Sigmoid colon (tissue), 7 donors: ENCODE measurements around the gene LEMD2. TPM values are rescaled to one million over a fixed set of nuclear protein-coding genes. Genes with fewer than 3 reads are reported as not detected.

Experiments
- DNase-seq: peaks from one replicate; pipeline ENCODE4 v3.0.0-alpha.2; 2019
- H3K27ac ChIP-seq, 4 donors: fragments of 200-600 bp; sonication (generic); one replicate each; pipeline ENCODE4 v1.5.1; 2016 to 2019; ENCODE audit warnings: mild to moderate bottlenecking in 1 of 4
- H3K27me3 ChIP-seq, 3 donors: fragments of 200-600 bp; sonication (generic); one replicate each; pipeline ENCODE4 v1.5.1; 2019; ENCODE audit warnings: mild to moderate bottlenecking in 1 of 3
- H3K36me3 ChIP-seq, 4 donors: fragments of 200-600 bp; sonication (generic); one replicate each; pipeline ENCODE4 v1.5.1; 2016 to 2019
- H3K4me1 ChIP-seq, 4 donors: fragments of 200-600 bp; sonication (generic); one replicate each; pipeline ENCODE4 v1.5.1; 2017 to 2019
- H3K4me3 ChIP-seq, 4 donors: fragments of 200-600 bp; sonication (generic); one replicate each; pipeline ENCODE4 v1.5.1; 2017 to 2019; ENCODE audit warnings: mild to moderate bottlenecking in 2 of 4, moderate library complexity in 1 of 4
- H3K9me3 ChIP-seq, 4 donors: fragments of 200-600 bp in 3 of 4; sonication (generic) in 3 of 4; one replicate each; pipeline versions ENCODE4 v1.5.1 to v1.6.1; 2013 to 2019
- EP300 ChIP-seq, 4 donors: sonication (generic); formaldehyde crosslinking; IDR thresholded peaks; one replicate each; pipeline ENCODE4 v1.6.1; 2017; ENCODE audit warnings: antibody characterized with exemption in 4 of 4
- POLR2A ChIP-seq, 2 donors: fragments of 450-650 bp; IDR thresholded peaks; one replicate each; pipeline ENCODE4 v1.6.1; 2016; ENCODE audit warnings: antibody characterized with exemption in 2 of 2, mild to moderate bottlenecking in 2 of 2, moderate library complexity in 2 of 2
- POLR2AphosphoS5 ChIP-seq, 4 donors: sonication (generic); formaldehyde crosslinking; IDR thresholded peaks; one replicate each; pipeline ENCODE4 v1.6.1; 2017; ENCODE audit warnings: antibody characterized with exemption in 4 of 4
- WGBS, 2 donors: extraction: QIAGEN DNeasy Blood & Tissue Kit; methylation state at CpG; one replicate each; pipeline ENCODE4 v1.1.7; 2013; 5-methylcytosine and 5-hydroxymethylcytosine counted together
- intact Hi-C: fragments of 100-400 bp; cut with DNase I; formaldehyde crosslinking; loops from one replicate; pipeline ENCODE4 v1.15.1; 2023
- polyA plus RNA-seq, 3 donors: library from polyadenylated mRNA; stranded (reverse); fragments of 200-250 nt; gene quantifications; one replicate each; pipeline ENCODE4 v1.2.3, GENCODE V29; 2013
- total RNA-seq, 4 donors: library from RNA; depleted of rRNA; stranded (reverse); fragments of >200 nt; gene quantifications; one replicate each; pipeline ENCODE4 v1.1.0, GENCODE V29; 2016
- TF ChIP-seq, protein P1 (sequence below), 4 experiments: fragments of 450-650 bp in 3 of 4; fragments of 200-600 bp in 1 of 4; IDR thresholded peaks; one replicate each; pipeline ENCODE4 v1.5.1; 2016 to 2019; ENCODE audit warnings: antibody characterized with exemption in 4 of 4, mild to moderate bottlenecking in 3 of 4, moderate library complexity in 2 of 4
- donor health status: healthy with polysubstance abuse.
- donor health status: Bipolar disorder and iron deficiency.
- donor health status: healthy.

LEMD2 gene
- total and polyA plus RNA-seq, 7 donors, result 17.6 to 71.6 (median 38.3) TPM

DNA sequence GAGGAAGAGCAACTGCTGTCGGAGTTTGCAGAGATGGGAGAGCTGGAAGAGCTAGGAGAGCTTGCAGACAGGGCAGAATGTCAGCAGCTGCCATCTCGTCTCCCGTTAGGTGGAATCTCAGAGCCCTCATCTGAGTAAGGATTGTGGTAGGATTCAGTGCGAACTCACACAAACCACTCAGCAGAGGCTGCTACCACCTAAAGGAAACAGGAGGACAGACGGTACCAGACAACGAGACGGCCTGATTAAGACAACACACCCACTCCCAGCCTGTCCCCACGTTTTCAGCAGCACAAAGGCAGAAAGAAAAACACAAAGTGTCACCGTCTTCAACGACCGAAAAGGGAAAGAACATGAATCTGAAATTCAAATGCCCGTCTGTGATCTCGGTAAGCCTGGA, 4.1 kb downstream of the LEMD2 start:
- intact Hi-C loops, result loop anchor here (5.0 kb wide), 4 partner anchors 43 to 212 kb away; no protein-coding TSS in a partner anchor
- Histone ChIP-seq H3K4me3 (no peak overlapping the region), H3K4me1 (peaks cover 0 to 59% (median 43%) of the 10 kb centered on the region in 4 donors), H3K27me3 (no peaks in the 10 kb centered on the region), H3K9me3 (no peaks in the 10 kb centered on the region), H3K27ac (peak overlapping the region in 1 of 4 donors; percentile 94), H3K36me3 (peaks cover 30 to 55% (median 43%) of the 10 kb centered on the region in 4 donors)
- 89 to 91% methylated on average over 13 of the region's 13 CpGs for WGBS, 2 donors
- TF ChIP-seq, protein P1, sequence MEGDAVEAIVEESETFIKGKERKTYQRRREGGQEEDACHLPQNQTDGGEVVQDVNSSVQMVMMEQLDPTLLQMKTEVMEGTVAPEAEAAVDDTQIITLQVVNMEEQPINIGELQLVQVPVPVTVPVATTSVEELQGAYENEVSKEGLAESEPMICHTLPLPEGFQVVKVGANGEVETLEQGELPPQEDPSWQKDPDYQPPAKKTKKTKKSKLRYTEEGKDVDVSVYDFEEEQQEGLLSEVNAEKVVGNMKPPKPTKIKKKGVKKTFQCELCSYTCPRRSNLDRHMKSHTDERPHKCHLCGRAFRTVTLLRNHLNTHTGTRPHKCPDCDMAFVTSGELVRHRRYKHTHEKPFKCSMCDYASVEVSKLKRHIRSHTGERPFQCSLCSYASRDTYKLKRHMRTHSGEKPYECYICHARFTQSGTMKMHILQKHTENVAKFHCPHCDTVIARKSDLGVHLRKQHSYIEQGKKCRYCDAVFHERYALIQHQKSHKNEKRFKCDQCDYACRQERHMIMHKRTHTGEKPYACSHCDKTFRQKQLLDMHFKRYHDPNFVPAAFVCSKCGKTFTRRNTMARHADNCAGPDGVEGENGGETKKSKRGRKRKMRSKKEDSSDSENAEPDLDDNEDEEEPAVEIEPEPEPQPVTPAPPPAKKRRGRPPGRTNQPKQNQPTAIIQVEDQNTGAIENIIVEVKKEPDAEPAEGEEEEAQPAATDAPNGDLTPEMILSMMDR (IDR thresholded peaks at IDR 0.05), result no peak
- TF ChIP-seq EP300 (IDR thresholded peaks at IDR 0.05) (no peak), POLR2AphosphoS5 (IDR thresholded peaks at IDR 0.05) (no peak), POLR2A (IDR thresholded peaks at IDR 0.05) (no peak)
- no peak for DNase-seq

DNA sequence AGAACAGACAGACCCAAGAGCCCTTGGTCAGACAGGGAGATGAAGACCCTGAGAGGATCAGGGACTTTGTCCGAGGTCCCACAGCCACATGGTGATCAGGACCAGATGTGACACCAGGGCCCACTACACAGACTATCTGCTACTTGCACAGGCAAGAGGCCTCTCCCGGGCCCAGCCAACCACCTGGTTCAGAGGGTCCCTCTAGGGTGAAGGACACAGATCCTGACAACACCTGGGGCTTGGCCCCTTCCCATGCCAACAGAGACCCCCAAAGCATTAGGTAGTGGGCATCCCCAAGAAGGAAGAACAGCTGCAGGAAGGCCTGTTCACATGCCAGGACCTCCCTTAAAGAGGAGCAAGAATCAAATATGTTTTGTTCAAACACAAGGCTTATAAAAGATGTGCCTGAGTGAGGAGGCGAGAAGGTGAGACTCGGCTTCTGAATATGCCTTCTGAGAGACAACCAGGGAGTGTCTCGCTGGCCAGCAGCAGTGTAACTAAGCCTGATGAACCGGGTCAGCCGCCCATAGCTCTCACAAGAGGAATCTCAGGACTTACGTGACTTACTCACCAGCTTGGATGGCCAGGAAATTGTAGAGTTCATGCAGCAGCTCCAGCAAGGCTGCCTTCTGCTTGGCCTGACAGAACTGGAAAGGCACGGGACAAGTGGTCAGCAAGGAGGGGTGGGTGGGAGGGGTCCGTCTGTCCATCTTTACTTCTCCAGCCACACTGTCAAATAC, 5.0 kb downstream of the LEMD2 start:
- Histone ChIP-seq H3K27me3 (no peaks in the 10 kb centered on the region), H3K27ac (no peak overlapping the region), H3K36me3 (peaks cover 38 to 64% (median 52%) of the 10 kb centered on the region in 4 donors), H3K4me1 (peaks cover 0 to 55% (median 40%) of the 10 kb centered on the region in 4 donors), H3K4me3 (no peak overlapping the region), H3K9me3 (no peaks in the 10 kb centered on the region)
- intact Hi-C loops, result no loop called here
- no peak for DNase-seq
- WGBS, 2 donors, result 94 to 96% methylated on average over 10 of the region's 10 CpGs
- no peak for TF ChIP-seq POLR2AphosphoS5 (IDR thresholded peaks at IDR 0.05)
- TF ChIP-seq, protein P1 (IDR thresholded peaks at IDR 0.05), result no peak
- TF ChIP-seq POLR2A (IDR thresholded peaks at IDR 0.05), result no peak
- no peak for TF ChIP-seq EP300 (IDR thresholded peaks at IDR 0.05)

DNA sequence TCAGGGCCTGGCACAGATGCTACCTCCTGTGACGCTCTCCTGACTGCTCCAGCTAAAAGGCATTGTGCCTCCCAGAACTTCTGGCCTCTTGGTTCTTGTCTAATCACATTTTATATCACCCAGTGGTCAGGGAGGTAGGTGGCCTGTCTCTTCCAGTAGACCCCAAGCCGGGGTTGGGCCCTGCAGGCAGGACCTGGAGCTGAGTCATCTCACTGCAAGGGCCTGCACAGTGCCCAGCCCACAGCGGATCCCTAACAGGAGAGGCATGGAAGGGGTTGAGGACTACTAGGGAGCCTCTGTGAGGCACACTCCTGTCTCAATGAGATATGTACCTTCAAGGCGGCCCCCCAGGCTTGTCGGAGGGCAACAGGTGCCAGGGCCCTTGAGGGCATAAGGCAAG, 6.4 kb downstream of the LEMD2 start:
- Histone ChIP-seq H3K27ac (no peak overlapping the region), H3K4me1 (peaks cover 0 to 50% (median 36%) of the 10 kb centered on the region in 4 donors), H3K9me3 (no peaks in the 10 kb centered on the region), H3K27me3 (no peaks in the 10 kb centered on the region), H3K36me3 (peaks cover 51 to 78% (median 66%) of the 10 kb centered on the region in 4 donors), H3K4me3 (no peak overlapping the region)
- no peak for DNase-seq
- TF ChIP-seq POLR2AphosphoS5 (IDR thresholded peaks at IDR 0.05), result no peak
- no peak for TF ChIP-seq EP300 (IDR thresholded peaks at IDR 0.05)
- TF ChIP-seq, protein P1 (IDR thresholded peaks at IDR 0.05), result no peak
- TF ChIP-seq POLR2A (IDR thresholded peaks at IDR 0.05), result no peak
- intact Hi-C loops, result no loop called here
- 97% methylated on average over 5 of the region's 5 CpGs for WGBS, 2 donors

DNA sequence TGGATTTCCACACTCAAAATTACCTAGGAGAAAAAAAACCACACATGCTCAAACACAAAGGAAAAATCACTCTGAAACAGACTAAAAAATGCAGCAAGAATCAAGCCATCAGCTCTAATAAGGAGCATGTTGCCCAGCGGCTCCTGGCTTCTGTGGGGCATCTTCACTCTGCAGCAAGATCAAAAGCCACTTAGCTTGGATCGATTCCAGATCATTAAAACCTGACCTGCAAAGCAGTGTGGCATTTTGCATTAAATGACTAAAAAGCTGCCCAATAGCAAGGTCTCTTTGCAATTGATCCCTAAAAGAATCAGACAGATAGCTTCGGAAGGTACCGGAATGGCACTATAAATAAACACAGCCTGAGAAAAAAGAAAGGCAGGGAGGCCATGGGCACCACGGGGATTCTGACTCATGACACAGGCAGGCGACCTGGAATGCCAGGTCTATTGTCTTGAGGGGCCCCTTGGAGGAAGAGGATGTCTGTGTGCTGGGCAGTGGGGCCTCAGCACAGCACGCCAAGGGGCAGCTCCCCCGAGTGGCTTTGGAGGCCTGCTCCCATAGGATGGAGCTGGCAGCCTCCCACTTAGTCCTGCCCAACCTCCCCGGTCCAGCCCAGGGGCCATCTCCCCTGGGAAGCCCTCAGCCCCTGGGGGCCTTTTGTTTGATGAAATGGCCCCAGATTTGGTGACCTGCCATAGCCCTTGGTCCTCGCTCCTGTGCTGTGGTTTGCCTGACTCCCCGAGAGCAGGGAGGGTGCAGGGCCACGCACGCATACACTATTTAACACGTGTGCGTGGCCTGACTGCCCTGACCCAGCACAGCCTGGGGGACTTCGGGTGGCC, 7.6 kb downstream of the LEMD2 start:
- no peak for TF ChIP-seq POLR2A (IDR thresholded peaks at IDR 0.05)
- no peak for TF ChIP-seq EP300 (IDR thresholded peaks at IDR 0.05)
- TF ChIP-seq, protein P1 (IDR thresholded peaks at IDR 0.05), result no peak
- TF ChIP-seq POLR2AphosphoS5 (IDR thresholded peaks at IDR 0.05), result no peak
- Histone ChIP-seq H3K27ac (peak overlapping the region in 2 of 4 donors; percentile 16 to 62), H3K4me3 (no peak overlapping the region), H3K4me1 (peaks cover 0 to 38% (median 24%) of the 10 kb centered on the region in 4 donors), H3K36me3 (peaks cover 63 to 90% (median 78%) of the 10 kb centered on the region in 4 donors), H3K9me3 (no peaks in the 10 kb centered on the region), H3K27me3 (no peaks in the 10 kb centered on the region)
- DNase-seq, result no peak
- WGBS, 2 donors, result 83 to 85% methylated on average over 16 of the region's 16 CpGs
- intact Hi-C loops, result no loop called here
